HFF-Myc (cell line): ENCODE measurements around the gene DYNC1H1.

Experiments used
- DNase-seq: peaks from one replicate; pipeline ENCODE4 v3.0.0-alpha.2; 2011; ENCODE audit warnings: low read depth; ENCODE audit errors: extremely low read depth
- H3K4me3 ChIP-seq: replicated peaks from 2 replicates; pipeline ENCODE4 v1.5.1; 2011; ENCODE audit warnings: low read depth, mild to moderate bottlenecking, control low read depth, low read length
- CTCF ChIP-seq: IDR thresholded peaks from 2 replicates; pipeline ENCODE4 v1.5.1; 2012; ENCODE audit warnings: mild to moderate bottlenecking, low read depth, low read length, control low read depth; ENCODE audit errors: missing control alignments

The DYNC1H1 gene

GRCh38 chr14:102090713-102091112 is 126.3 kb downstream of the DYNC1H1 start:
- no peak for DNase-seq
- H3K4me3 ChIP-seq = no peak overlapping the region
- no peak for TF ChIP-seq CTCF

- no peak for DNase-seq
- no peak overlapping the region for H3K4me3 ChIP-seq
- TF ChIP-seq CTCF = no peak
Observed at GRCh38 chr14:102092806-102093205, 128.4 kb downstream of the DYNC1H1 start.

GRCh38 chr14:102094101-102094500 is 129.7 kb downstream of the DYNC1H1 start:
- no peak for DNase-seq
- TF ChIP-seq CTCF = no peak

GRCh38 chr14:102095231-102095870 is 131.0 kb downstream of the DYNC1H1 start:
- DNase-seq = no peak

More at GRCh38 chr14:102094101-102094500, 129.7 kb downstream of the DYNC1H1 start:
- H3K4me3 ChIP-seq = no peak overlapping the region

GRCh38 chr14:102095871-102096568 is 131.6 kb downstream of the DYNC1H1 start:
- H3K4me3 ChIP-seq = no peak overlapping the region
- no peak for DNase-seq

More at GRCh38 chr14:102095231-102095870, 131.0 kb downstream of the DYNC1H1 start:
- TF ChIP-seq CTCF = no peak
- no peak overlapping the region for H3K4me3 ChIP-seq

GRCh38 chr14:102096569-102097188 is 132.3 kb downstream of the DYNC1H1 start:
- DNase-seq = peak; percentile 56
- no peak overlapping the region for H3K4me3 ChIP-seq
- TF ChIP-seq CTCF = peak; percentile 88

More at GRCh38 chr14:102095871-102096568, 131.6 kb downstream of the DYNC1H1 start:
- no peak for TF ChIP-seq CTCF
